WTC11 (cell line): ENCODE data around the gene GLT1D1.

ENCODE experiments used
- ATF3 ChIP-seq: sonication (generic); formaldehyde crosslinking; conservative IDR thresholded peaks from 2 replicates; pipeline ENCODE4 v1.8.1; 2022; ENCODE audit warnings: mild to moderate bottlenecking, missing genetic modification reagents
- ELF4 ChIP-seq: sonication (generic); formaldehyde crosslinking; IDR thresholded peaks from 2 replicates; pipeline ENCODE4 v1.8.1; 2022; ENCODE audit warnings: low read depth, mild to moderate bottlenecking, moderate library complexity, missing genetic modification reagents
- FOXJ3 ChIP-seq: sonication (generic); formaldehyde crosslinking; IDR thresholded peaks from 2 replicates; pipeline ENCODE4 v1.9.0; 2021; ENCODE audit warnings: missing genetic modification reagents, mild to moderate bottlenecking, borderline replicate concordance
- GTF2I ChIP-seq: fragments of 250-450 bp; sonication (Bioruptor Pico); conservative IDR thresholded peaks from 2 replicates; pipeline ENCODE4 v1.4.0; 2021; ENCODE audit warnings: mild to moderate bottlenecking
- MAX ChIP-seq: sonication (generic); formaldehyde crosslinking; IDR thresholded peaks from 2 replicates; pipeline ENCODE4 v1.8.0; 2022; ENCODE audit warnings: mild to moderate bottlenecking, missing genetic modification reagents
- NFYB ChIP-seq: sonication (generic); formaldehyde crosslinking; conservative IDR thresholded peaks from 2 replicates; pipeline ENCODE4 v1.8.0; 2022; ENCODE audit warnings: low read depth, missing genetic modification reagents
- STAT6 ChIP-seq: sonication (generic); formaldehyde crosslinking; conservative IDR thresholded peaks from 2 replicates; pipeline ENCODE4 v1.8.1; 2023; ENCODE audit warnings: mild to moderate bottlenecking, low read depth, missing genetic modification reagents, moderate library complexity
- ZNF317 ChIP-seq: sonication (generic); formaldehyde crosslinking; IDR thresholded peaks from 2 replicates; pipeline ENCODE4 v1.8.1; 2023; ENCODE audit warnings: low read depth, mild to moderate bottlenecking, moderate library complexity, missing genetic modification reagents, borderline replicate concordance
- ZNF423 ChIP-seq: fragments of 250-450 bp; sonication (Bioruptor Pico); IDR thresholded peaks from 2 replicates; pipeline ENCODE4 v2.1.2; 2022; ENCODE audit warnings: mild to moderate bottlenecking, moderate library complexity
- TF ChIP-seq, protein P1 (sequence below): fragments of 200-600 bp; IDR thresholded peaks from 2 replicates; pipeline ENCODE4 v1.8.0; 2022; ENCODE audit warnings: antibody characterized with exemption

DNA sequence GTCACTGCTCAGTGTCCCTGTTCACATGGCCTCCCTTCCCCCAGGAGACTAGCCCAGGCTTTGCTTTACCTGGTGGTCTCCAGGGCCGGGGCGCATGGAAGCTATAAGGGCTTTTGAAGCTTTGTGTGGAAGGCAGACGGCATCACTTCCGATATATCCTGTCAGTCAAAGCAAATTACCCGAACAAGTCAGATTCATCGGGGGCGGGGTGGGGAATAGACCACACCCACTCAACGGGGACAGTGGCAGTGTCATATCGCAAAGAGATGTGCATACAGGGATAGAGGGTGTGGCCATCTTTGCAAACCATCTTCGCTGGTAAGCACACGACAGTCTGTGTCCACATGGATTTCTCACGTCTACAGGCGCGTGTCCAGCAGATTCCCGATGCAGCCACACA lies 127.3 kb downstream of the GLT1D1 start:
- no peak for TF ChIP-seq ZNF317 (CRISPR knock-in tag)
- no peak for TF ChIP-seq ELF4 (CRISPR knock-in tag)
- TF ChIP-seq ATF3 (CRISPR knock-in tag): no peak
- no peak for TF ChIP-seq MAX (CRISPR knock-in tag)
- TF ChIP-seq, protein P1, sequence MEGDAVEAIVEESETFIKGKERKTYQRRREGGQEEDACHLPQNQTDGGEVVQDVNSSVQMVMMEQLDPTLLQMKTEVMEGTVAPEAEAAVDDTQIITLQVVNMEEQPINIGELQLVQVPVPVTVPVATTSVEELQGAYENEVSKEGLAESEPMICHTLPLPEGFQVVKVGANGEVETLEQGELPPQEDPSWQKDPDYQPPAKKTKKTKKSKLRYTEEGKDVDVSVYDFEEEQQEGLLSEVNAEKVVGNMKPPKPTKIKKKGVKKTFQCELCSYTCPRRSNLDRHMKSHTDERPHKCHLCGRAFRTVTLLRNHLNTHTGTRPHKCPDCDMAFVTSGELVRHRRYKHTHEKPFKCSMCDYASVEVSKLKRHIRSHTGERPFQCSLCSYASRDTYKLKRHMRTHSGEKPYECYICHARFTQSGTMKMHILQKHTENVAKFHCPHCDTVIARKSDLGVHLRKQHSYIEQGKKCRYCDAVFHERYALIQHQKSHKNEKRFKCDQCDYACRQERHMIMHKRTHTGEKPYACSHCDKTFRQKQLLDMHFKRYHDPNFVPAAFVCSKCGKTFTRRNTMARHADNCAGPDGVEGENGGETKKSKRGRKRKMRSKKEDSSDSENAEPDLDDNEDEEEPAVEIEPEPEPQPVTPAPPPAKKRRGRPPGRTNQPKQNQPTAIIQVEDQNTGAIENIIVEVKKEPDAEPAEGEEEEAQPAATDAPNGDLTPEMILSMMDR: no peak
- no peak for TF ChIP-seq STAT6 (CRISPR knock-in tag)
- TF ChIP-seq NFYB (CRISPR knock-in tag): no peak
- TF ChIP-seq ZNF423 (CRISPR knock-in tag): no peak
- no peak for TF ChIP-seq GTF2I (CRISPR knock-in tag)
- TF ChIP-seq FOXJ3 (CRISPR knock-in tag): no peak
